Activated gamma-delta T cell (primary cell): Measurements from ENCODE around the gene SMPD3.

ENCODE experiments used
- DNase-seq: peaks from one replicate; lab custom pipeline; 2025; lab: John Stamatoyannopoulos, UW

The SMPD3 gene

GRCh38 chr16:68434624-68435210, 13.6 kb downstream of the SMPD3 start:
- DNase-seq = no peak

GRCh38 chr16:68433316-68433715, 15.0 kb downstream of the SMPD3 start:
- DNase-seq = no peak

GRCh38 chr16:68432701-68433100, 15.6 kb downstream of the SMPD3 start:
- DNase-seq = no peak

GRCh38 chr16:68429076-68429854, 19.0 kb downstream of the SMPD3 start:
- DNase-seq = no peak

GRCh38 chr16:68427649-68428303, 20.5 kb downstream of the SMPD3 start:
- DNase-seq = no peak

- DNase-seq = no peak
These were observed 22.0 kb downstream of the SMPD3 start for GRCh38 chr16:68426347-68426652.

- no peak for DNase-seq
These were observed 22.6 kb downstream of the SMPD3 start for GRCh38 chr16:68425498-68426346.

- DNase-seq = no peak
These were observed 24.5 kb downstream of the SMPD3 start for GRCh38 chr16:68423771-68424170.

- no peak for DNase-seq
These were observed 25.8 kb downstream of the SMPD3 start for GRCh38 chr16:68422396-68422960.

- no peak for DNase-seq
These were observed 27.2 kb downstream of the SMPD3 start for GRCh38 chr16:68421076-68421475.

GRCh38 chr16:68420366-68420942, 27.9 kb downstream of the SMPD3 start:
- DNase-seq = no peak

- DNase-seq = no peak
These were observed 30.5 kb downstream of the SMPD3 start for GRCh38 chr16:68417711-68418301.

- DNase-seq = no peak
These were observed 32.0 kb downstream of the SMPD3 start for GRCh38 chr16:68416057-68417046.

- DNase-seq = no peak
These were observed 33.7 kb downstream of the SMPD3 start for GRCh38 chr16:68414581-68414980.

- no peak for DNase-seq
These were observed 36.2 kb downstream of the SMPD3 start for GRCh38 chr16:68412061-68412460.

GRCh38 chr16:68411086-68411485, 37.2 kb downstream of the SMPD3 start:
- no peak for DNase-seq

- DNase-seq = no peak
These were observed 39.3 kb downstream of the SMPD3 start for GRCh38 chr16:68408967-68409366.

GRCh38 chr16:68408428-68408827, 39.9 kb downstream of the SMPD3 start:
- no peak for DNase-seq

GRCh38 chr16:68406458-68407152, 41.7 kb downstream of the SMPD3 start:
- no peak for DNase-seq
